Measurements from ENCODE around the gene PFKFB2. TPM values are rescaled to one million over a fixed set of nuclear protein-coding genes. Genes with fewer than 3 reads are reported as not detected.

PFKFB2 gene
- total and polyA plus RNA-seq, 2 experiments from 2014 or later: 9.5 to 19.2 TPM

GRCh38 chr1:207047505-207047904, 5.6 kb upstream of the PFKFB2 start:
- H3K4me1 ChIP-seq (ENCODE audit: insufficient read depth): peaks cover 42% of the 10 kb centered on the region
- H3K79me2 ChIP-seq: peaks cover 59% of the 10 kb centered on the region
- no peak overlapping the region for H2AFZ ChIP-seq
- no peaks in the 10 kb centered on the region for H3K9me3 ChIP-seq (ENCODE audit: low read depth)
- H3K4me2 ChIP-seq: peak overlapping the region; percentile 48
- DNase-seq (ENCODE audit: low spot score): no peak
- no peak overlapping the region for H3K27ac ChIP-seq
- no peaks in the 10 kb centered on the region for H3K36me3 ChIP-seq (replicated peaks; ENCODE audit: insufficient read depth, low read depth)
- H3K4me3 ChIP-seq: no peak overlapping the region
- no peaks in the 10 kb centered on the region for H3K9me2 ChIP-seq (replicated peaks; ENCODE audit: insufficient read depth)
- no peaks in the 10 kb centered on the region for H3K27me3 ChIP-seq
- WGBS (ENCODE audit: low lambda C conversion rate, missing lambda C conversion rate): 97% methylated on average over 1 of the region's 1 CpG
- TF ChIP-seq, protein P1, sequence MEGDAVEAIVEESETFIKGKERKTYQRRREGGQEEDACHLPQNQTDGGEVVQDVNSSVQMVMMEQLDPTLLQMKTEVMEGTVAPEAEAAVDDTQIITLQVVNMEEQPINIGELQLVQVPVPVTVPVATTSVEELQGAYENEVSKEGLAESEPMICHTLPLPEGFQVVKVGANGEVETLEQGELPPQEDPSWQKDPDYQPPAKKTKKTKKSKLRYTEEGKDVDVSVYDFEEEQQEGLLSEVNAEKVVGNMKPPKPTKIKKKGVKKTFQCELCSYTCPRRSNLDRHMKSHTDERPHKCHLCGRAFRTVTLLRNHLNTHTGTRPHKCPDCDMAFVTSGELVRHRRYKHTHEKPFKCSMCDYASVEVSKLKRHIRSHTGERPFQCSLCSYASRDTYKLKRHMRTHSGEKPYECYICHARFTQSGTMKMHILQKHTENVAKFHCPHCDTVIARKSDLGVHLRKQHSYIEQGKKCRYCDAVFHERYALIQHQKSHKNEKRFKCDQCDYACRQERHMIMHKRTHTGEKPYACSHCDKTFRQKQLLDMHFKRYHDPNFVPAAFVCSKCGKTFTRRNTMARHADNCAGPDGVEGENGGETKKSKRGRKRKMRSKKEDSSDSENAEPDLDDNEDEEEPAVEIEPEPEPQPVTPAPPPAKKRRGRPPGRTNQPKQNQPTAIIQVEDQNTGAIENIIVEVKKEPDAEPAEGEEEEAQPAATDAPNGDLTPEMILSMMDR (IDR thresholded peaks at IDR 0.05; ENCODE audit: poor library complexity): no peak
- no peak for TF ChIP-seq EZH2 (IDR thresholded peaks at IDR 0.05; ENCODE audit: borderline replicate concordance)
- no peak for TF ChIP-seq EZH2phosphoT487 (IDR thresholded peaks at IDR 0.05; ENCODE audit: low read depth, severe bottlenecking, unreplicated experiment)
- peaks cover 23% of the 10 kb centered on the region for H4K20me1 ChIP-seq (ENCODE audit: insufficient read depth, poor library complexity, severe bottlenecking)

GRCh38 chr1:207048041-207048440, 5.0 kb upstream of the PFKFB2 start:
- Histone ChIP-seq H3K79me2 (peaks cover 59% of the 10 kb centered on the region), H3K36me3 (replicated peaks; ENCODE audit: insufficient read depth, low read depth) (no peaks in the 10 kb centered on the region), H3K9me3 (ENCODE audit: low read depth) (no peaks in the 10 kb centered on the region), H2AFZ (no peak overlapping the region), H3K4me3 (no peak overlapping the region), H4K20me1 (ENCODE audit: insufficient read depth, poor library complexity, severe bottlenecking) (peaks cover 23% of the 10 kb centered on the region), H3K9me2 (replicated peaks; ENCODE audit: insufficient read depth) (no peaks in the 10 kb centered on the region), H3K27ac (no peak overlapping the region), H3K27me3 (no peaks in the 10 kb centered on the region), H3K4me2 (peak overlapping the region; percentile 48), H3K4me1 (ENCODE audit: insufficient read depth) (peaks cover 42% of the 10 kb centered on the region)
- DNase-seq (ENCODE audit: low spot score): no peak
- TF ChIP-seq, protein P1 (IDR thresholded peaks at IDR 0.05; ENCODE audit: poor library complexity): no peak
- TF ChIP-seq EZH2phosphoT487 (IDR thresholded peaks at IDR 0.05; ENCODE audit: low read depth, severe bottlenecking, unreplicated experiment): no peak
- no peak for TF ChIP-seq EZH2 (IDR thresholded peaks at IDR 0.05; ENCODE audit: borderline replicate concordance)
- 74% methylated on average over 6 of the region's 6 CpGs for WGBS (ENCODE audit: low lambda C conversion rate, missing lambda C conversion rate)

DNA sequence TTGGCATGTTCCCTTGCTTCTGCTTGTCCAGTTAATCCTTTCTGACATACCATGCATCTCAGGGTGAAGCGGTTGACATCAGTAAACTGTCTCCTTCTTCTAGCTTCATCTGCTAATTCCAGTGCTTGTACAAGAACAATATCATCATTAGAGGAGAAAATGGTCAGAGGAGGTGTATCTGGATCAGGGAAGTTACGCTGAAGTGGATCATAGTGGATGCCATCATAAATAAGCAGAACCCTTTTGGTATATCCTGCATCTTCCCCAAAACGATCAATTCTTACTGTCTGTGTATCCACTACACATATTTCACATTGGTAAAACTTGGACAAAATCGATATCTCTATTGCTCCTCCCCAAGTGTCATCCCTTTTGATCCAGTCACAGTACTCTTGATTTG, 4.0 kb upstream of the PFKFB2 start:
- no peak for TF ChIP-seq EZH2phosphoT487 (IDR thresholded peaks at IDR 0.05; ENCODE audit: low read depth, severe bottlenecking, unreplicated experiment)
- no peak for TF ChIP-seq EZH2 (IDR thresholded peaks at IDR 0.05; ENCODE audit: borderline replicate concordance)
- TF ChIP-seq, protein P1 (IDR thresholded peaks at IDR 0.05; ENCODE audit: poor library complexity): no peak
- no peak for DNase-seq (ENCODE audit: low spot score)
- H3K27ac ChIP-seq: no peak overlapping the region
- peaks cover 59% of the 10 kb centered on the region for H3K79me2 ChIP-seq
- no peaks in the 10 kb centered on the region for H3K9me3 ChIP-seq (ENCODE audit: low read depth)
- no peaks in the 10 kb centered on the region for H3K27me3 ChIP-seq
- WGBS (ENCODE audit: low lambda C conversion rate, missing lambda C conversion rate): 89% methylated on average over 4 of the region's 4 CpGs
- H3K36me3 ChIP-seq (replicated peaks; ENCODE audit: insufficient read depth, low read depth): no peaks in the 10 kb centered on the region
- H3K9me2 ChIP-seq (replicated peaks; ENCODE audit: insufficient read depth): no peaks in the 10 kb centered on the region
- H2AFZ ChIP-seq: no peak overlapping the region
- peaks cover 23% of the 10 kb centered on the region for H4K20me1 ChIP-seq (ENCODE audit: insufficient read depth, poor library complexity, severe bottlenecking)
- peaks cover 42% of the 10 kb centered on the region for H3K4me1 ChIP-seq (ENCODE audit: insufficient read depth)
- H3K4me3 ChIP-seq: no peak overlapping the region
- peak overlapping the region; percentile 82 for H3K4me2 ChIP-seq

- WGBS (ENCODE audit: low lambda C conversion rate, missing lambda C conversion rate): 69% methylated on average over 8 of the region's 8 CpGs
- no peaks in the 10 kb centered on the region for H3K27me3 ChIP-seq
- TF ChIP-seq EZH2phosphoT487 (IDR thresholded peaks at IDR 0.05; ENCODE audit: low read depth, severe bottlenecking, unreplicated experiment) (no peak), EZH2 (IDR thresholded peaks at IDR 0.05; ENCODE audit: borderline replicate concordance) (no peak)
- TF ChIP-seq, protein P1 (IDR thresholded peaks at IDR 0.05; ENCODE audit: poor library complexity): no peak
- no peaks in the 10 kb centered on the region for H3K9me3 ChIP-seq (ENCODE audit: low read depth)
- H2AFZ ChIP-seq: no peak overlapping the region
- H3K4me3 ChIP-seq: peak overlapping the region; percentile 72
- H3K27ac ChIP-seq: peak overlapping the region; percentile 89
- H3K36me3 ChIP-seq (replicated peaks; ENCODE audit: insufficient read depth, low read depth): no peaks in the 10 kb centered on the region
- peak overlapping the region; percentile 82 for H3K4me2 ChIP-seq
- no peak for DNase-seq (ENCODE audit: low spot score)
- H4K20me1 ChIP-seq (ENCODE audit: insufficient read depth, poor library complexity, severe bottlenecking): peaks cover 23% of the 10 kb centered on the region
- H3K9me2 ChIP-seq (replicated peaks; ENCODE audit: insufficient read depth): no peaks in the 10 kb centered on the region
- peaks cover 56% of the 10 kb centered on the region for H3K79me2 ChIP-seq
- peaks cover 42% of the 10 kb centered on the region for H3K4me1 ChIP-seq (ENCODE audit: insufficient read depth)
These were observed 3.6 kb upstream of the PFKFB2 start for GRCh38 chr1:207049514-207049913.

All from hepatocyte (in vitro differentiated cells).